ENCODE data around the gene TMF1.

The TMF1 gene, protein sequence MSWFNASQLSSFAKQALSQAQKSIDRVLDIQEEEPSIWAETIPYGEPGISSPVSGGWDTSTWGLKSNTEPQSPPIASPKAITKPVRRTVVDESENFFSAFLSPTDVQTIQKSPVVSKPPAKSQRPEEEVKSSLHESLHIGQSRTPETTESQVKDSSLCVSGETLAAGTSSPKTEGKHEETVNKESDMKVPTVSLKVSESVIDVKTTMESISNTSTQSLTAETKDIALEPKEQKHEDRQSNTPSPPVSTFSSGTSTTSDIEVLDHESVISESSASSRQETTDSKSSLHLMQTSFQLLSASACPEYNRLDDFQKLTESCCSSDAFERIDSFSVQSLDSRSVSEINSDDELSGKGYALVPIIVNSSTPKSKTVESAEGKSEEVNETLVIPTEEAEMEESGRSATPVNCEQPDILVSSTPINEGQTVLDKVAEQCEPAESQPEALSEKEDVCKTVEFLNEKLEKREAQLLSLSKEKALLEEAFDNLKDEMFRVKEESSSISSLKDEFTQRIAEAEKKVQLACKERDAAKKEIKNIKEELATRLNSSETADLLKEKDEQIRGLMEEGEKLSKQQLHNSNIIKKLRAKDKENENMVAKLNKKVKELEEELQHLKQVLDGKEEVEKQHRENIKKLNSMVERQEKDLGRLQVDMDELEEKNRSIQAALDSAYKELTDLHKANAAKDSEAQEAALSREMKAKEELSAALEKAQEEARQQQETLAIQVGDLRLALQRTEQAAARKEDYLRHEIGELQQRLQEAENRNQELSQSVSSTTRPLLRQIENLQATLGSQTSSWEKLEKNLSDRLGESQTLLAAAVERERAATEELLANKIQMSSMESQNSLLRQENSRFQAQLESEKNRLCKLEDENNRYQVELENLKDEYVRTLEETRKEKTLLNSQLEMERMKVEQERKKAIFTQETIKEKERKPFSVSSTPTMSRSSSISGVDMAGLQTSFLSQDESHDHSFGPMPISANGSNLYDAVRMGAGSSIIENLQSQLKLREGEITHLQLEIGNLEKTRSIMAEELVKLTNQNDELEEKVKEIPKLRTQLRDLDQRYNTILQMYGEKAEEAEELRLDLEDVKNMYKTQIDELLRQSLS

GRCh38 chr3:69051756-69052471 lies at the start of gene TMF1:
TMF1 (minus strand) TSS chr3:69052333; CDS start chr3:69052086, 247 bp downstream.
- ATAC-seq (replicated peaks) (peak; percentile 95 to 97), DNase-seq (peak; percentile 95)
- Mint-ChIP-seq H3K4me3 (peak within 1 kb of the TSS; percentile 98 to 99), H3K9me3 (no peaks in the 10 kb centered on the region), H3K27me3 (no peaks in the 10 kb centered on the region), H3K4me1 (peaks cover 26 to 34% of the 10 kb centered on the region in 2 donors), H3K27ac (peak within 1 kb of the TSS; percentile 99), H3K36me3 (peaks cover 23 to 32% of the 10 kb centered on the region in 2 donors)

DNA sequence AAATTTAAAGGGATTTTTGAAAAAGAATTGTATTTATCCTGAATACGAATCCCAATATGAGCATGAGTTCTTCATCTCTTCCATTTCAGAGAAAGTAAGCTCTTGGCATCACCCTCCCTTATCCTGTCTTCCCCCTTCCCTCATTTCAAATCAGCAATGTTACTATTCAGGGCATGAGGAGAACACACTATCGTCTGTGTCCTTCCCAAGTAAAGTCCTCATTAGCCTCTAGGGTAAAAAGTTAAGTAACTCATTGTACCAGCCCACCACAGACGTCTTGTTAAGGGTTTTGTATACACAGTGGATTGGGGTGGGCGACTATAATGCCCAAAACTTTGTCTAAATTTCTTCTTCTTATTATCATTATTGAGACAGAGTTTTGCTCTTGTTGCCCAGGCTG lies 47.4 kb upstream of the TMF1 start:
- no peak for ATAC-seq (replicated peaks)
- no peak for DNase-seq
- H3K4me3 Mint-ChIP-seq, result no peak overlapping the region
- H3K4me1 Mint-ChIP-seq, result peaks cover 27 to 40% of the 10 kb centered on the region in 2 donors
- no peaks in the 10 kb centered on the region for H3K27me3 Mint-ChIP-seq
- H3K9me3 Mint-ChIP-seq, result peaks cover 0 to 2% of the 10 kb centered on the region in 2 donors
- no peak overlapping the region for H3K27ac Mint-ChIP-seq
- peaks cover 36 to 51% of the 10 kb centered on the region in 2 donors for H3K36me3 Mint-ChIP-seq

DNA sequence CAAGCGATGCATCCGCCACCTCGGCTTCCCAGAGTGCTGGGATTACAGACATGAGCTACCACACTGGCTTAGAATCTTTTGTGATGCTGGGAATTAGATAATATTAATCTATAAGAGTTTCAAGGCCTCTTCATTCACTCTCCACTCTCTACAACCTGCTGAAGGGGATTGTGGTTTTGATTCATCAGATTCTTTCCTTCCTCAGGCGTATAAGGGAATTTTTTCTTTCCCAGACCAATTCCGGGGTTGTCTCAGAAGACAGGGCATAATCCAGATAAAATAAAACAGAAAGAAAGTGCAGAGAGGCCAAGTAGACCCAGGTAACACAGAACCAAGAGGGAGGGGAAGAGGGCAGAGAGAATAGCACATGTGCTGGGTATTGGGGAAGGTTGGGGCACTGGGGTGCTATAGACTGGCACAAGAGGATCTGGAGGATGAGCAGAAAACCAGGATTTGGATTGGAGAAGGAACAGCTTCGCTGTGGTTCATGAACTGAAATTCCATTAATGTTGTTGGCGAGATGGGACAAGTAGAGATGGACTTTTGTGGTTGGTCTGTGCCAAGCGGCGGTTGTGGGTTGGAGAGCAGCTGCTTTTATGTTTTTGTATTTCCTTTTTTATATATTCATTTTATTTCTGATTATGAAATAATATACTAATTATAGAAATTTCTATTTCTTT lies 45.4 kb upstream of the TMF1 start:
- no peaks in the 10 kb centered on the region for H3K27me3 Mint-ChIP-seq
- DNase-seq (no peak), ATAC-seq (replicated peaks) (no peak)
- peaks cover 31 to 50% of the 10 kb centered on the region in 2 donors for H3K4me1 Mint-ChIP-seq
- H3K27ac Mint-ChIP-seq, result peak overlapping the region; percentile 42
- peaks cover 0 to 2% of the 10 kb centered on the region in 2 donors for H3K9me3 Mint-ChIP-seq
- H3K4me3 Mint-ChIP-seq, result no peak overlapping the region
- H3K36me3 Mint-ChIP-seq, result peaks cover 33 to 40% of the 10 kb centered on the region in 2 donors

DNA sequence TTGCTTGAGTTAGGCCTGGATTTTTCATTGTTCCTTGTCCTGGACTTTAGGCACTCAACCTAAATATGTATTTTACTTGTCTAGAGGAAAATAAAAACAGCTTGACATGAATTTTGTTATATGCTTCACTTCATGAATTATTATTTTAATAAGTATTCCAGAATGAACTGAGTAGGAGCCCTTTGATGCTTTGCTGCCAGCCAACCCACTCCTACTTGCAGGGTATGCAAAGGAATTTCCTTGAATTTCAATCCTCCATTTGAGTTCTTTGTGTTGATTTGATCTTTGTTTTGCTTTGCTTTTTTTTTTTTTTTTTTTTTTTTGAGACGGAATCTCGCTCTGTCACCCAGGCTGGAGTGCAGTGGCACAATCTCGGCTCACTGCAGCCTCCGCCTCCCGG lies 44.2 kb upstream of the TMF1 start:
- no peak for DNase-seq
- Mint-ChIP-seq H3K9me3 (peaks cover 0 to 2% of the 10 kb centered on the region in 2 donors), H3K4me1 (peaks cover 40 to 62% of the 10 kb centered on the region in 2 donors), H3K27me3 (no peaks in the 10 kb centered on the region), H3K4me3 (no peak overlapping the region), H3K36me3 (peaks cover 28 to 41% of the 10 kb centered on the region in 2 donors), H3K27ac (no peak overlapping the region)
- ATAC-seq (replicated peaks), result no peak

DNA sequence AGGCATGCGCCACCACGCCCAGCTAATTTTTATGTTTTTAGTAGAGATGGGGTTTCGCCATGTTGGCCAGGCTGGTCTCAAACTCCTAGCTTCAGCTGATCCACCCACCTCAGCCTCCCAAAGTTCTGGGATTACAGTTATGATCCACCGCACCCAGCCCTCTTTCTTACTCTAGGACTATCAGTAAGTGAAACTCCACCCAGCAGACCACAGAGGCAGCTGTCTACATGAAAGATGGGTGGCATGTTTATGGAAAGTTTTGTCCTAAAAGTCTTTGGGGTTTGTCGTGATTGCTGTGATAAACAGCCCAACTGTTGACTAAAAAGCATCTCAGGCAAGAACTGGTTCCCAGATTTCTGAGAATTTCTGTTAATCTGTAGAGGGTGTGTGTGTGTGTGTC lies 43.5 kb upstream of the TMF1 start:
- peak overlapping the region; percentile 44 to 62 for H3K4me3 Mint-ChIP-seq
- peaks cover 28 to 44% of the 10 kb centered on the region in 2 donors for H3K36me3 Mint-ChIP-seq
- DNase-seq, result no peak
- peaks cover 0 to 2% of the 10 kb centered on the region in 2 donors for H3K9me3 Mint-ChIP-seq
- no peaks in the 10 kb centered on the region for H3K27me3 Mint-ChIP-seq
- H3K4me1 Mint-ChIP-seq, result peaks cover 42 to 69% of the 10 kb centered on the region in 2 donors
- peak overlapping the region; percentile 93 for H3K27ac Mint-ChIP-seq
- ATAC-seq (replicated peaks), result no peak

- ATAC-seq (replicated peaks) (peak; percentile 22 to 25), DNase-seq (no peak)
- peak overlapping the region; percentile 80 for H3K27ac Mint-ChIP-seq
- peaks cover 51 to 73% of the 10 kb centered on the region in 2 donors for H3K4me1 Mint-ChIP-seq
- H3K4me3 Mint-ChIP-seq, result peak overlapping the region; percentile 52 to 66
- H3K27me3 Mint-ChIP-seq, result no peaks in the 10 kb centered on the region
- H3K36me3 Mint-ChIP-seq, result peaks cover 24 to 44% of the 10 kb centered on the region in 2 donors
- H3K9me3 Mint-ChIP-seq, result peaks cover 0 to 2% of the 10 kb centered on the region in 2 donors
These were observed 42.5 kb upstream of the TMF1 start for GRCh38 chr3:69094467-69095205.

DNA sequence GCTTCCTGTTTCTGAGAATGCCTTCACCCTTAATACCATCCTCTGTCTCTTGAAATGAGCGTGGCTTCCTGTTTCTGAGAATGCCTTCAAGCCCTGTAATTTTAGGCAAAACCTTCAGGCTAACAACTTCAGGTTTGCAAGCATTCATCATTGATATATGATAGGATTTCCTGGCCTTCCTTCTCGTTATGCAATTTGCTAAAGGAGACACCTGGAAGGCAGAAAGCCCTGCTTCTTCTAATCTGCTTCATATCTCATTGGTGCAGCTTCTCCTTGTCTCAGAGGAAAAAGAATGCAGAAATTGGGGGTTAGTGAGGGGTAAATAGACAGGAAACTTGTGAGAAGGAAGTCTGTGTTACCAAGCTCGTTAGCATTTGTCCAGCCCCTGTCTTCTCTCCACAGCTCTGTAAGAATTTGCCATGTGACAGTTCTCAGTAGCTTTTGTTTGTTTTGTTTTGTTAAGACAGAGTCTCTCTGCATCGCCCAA lies 39.9 kb upstream of the TMF1 start:
- H3K27ac Mint-ChIP-seq, result peak overlapping the region; percentile 91
- H3K27me3 Mint-ChIP-seq, result no peaks in the 10 kb centered on the region
- ATAC-seq (replicated peaks), result peak; percentile 91 to 94
- H3K36me3 Mint-ChIP-seq, result peaks cover 17 to 38% of the 10 kb centered on the region in 2 donors
- peaks cover 47 to 78% of the 10 kb centered on the region in 2 donors for H3K4me1 Mint-ChIP-seq
- DNase-seq, result no peak
- no peaks in the 10 kb centered on the region for H3K9me3 Mint-ChIP-seq
- H3K4me3 Mint-ChIP-seq, result peak overlapping the region; percentile 83 to 85

DNA sequence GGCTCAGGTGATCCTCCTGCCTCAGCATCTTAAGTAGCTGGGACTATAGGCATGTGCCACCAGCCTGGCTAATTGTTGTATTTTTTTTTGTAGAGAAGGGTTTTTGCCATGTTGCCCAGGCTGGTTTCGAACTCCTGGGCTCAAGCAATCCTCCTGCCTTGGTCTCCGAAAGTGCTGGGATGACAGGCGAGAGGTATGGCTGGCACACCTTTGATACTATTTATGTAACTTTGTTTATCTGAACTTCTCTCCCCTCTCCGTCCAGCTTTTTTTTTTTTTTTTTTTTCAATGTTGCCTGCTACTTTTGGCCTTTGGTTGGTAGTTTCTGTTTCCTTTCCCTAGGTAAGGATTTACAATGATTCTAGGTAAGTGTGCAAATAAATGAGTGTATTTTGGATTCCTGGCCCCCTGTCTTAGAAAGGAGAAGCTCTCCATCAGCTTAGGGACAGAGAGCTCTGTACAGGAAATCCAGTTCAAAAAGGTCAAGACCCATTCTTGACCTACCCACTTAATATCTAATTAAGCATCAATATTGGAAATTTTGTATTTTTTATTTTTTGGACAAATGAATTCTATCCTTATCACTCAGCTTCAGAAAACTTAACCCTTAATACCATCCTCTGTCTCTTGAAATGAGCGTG lies 39.4 kb upstream of the TMF1 start:
- Mint-ChIP-seq H3K4me1 (peaks cover 47 to 76% of the 10 kb centered on the region in 2 donors), H3K27ac (peak overlapping the region; percentile 96), H3K36me3 (peaks cover 16 to 36% of the 10 kb centered on the region in 2 donors), H3K4me3 (peak overlapping the region; percentile 83 to 85), H3K27me3 (no peaks in the 10 kb centered on the region), H3K9me3 (no peaks in the 10 kb centered on the region)
- DNase-seq (no peak), ATAC-seq (replicated peaks) (peak; percentile 9 to 12)

- Mint-ChIP-seq H3K4me3 (peak overlapping the region in 1 of 2 donors; percentile 44), H3K27ac (peak overlapping the region; percentile 59), H3K27me3 (no peaks in the 10 kb centered on the region), H3K4me1 (peaks cover 39 to 69% of the 10 kb centered on the region in 2 donors), H3K36me3 (peaks cover 18 to 36% of the 10 kb centered on the region in 2 donors), H3K9me3 (no peaks in the 10 kb centered on the region)
- DNase-seq (no peak), ATAC-seq (replicated peaks) (no peak)
These were observed 37.9 kb upstream of the TMF1 start for GRCh38 chr3:69090021-69090420.

DNA sequence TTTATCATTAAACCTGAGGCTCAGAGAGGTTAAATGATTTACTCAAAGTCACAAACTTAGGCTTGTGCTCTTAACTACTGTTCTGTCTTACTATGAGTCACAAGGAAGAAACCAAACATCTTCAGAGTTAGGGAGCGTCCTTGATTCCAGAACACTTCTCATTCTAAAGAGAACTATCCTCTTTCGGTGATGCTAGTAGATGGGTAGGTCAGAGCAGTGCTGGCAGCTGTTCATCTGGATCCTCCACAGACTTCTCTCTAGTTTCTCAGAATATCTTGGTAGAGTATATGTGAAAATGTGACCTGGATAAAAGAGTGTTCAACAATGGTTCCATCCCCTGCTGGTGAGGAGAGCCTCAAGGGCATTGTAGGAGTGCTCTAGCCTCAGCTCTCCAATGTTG lies 35.9 kb upstream of the TMF1 start:
- Mint-ChIP-seq H3K9me3 (no peaks in the 10 kb centered on the region), H3K4me3 (peak overlapping the region; percentile 56 to 71), H3K27me3 (no peaks in the 10 kb centered on the region), H3K27ac (peak overlapping the region; percentile 80), H3K4me1 (peaks cover 34 to 67% of the 10 kb centered on the region in 2 donors), H3K36me3 (peaks cover 15 to 33% of the 10 kb centered on the region in 2 donors)
- DNase-seq (no peak), ATAC-seq (replicated peaks) (no peak)

GRCh38 chr3:69087030-69087791 lies 35.1 kb upstream of the TMF1 start:
- no peaks in the 10 kb centered on the region for H3K9me3 Mint-ChIP-seq
- H3K4me1 Mint-ChIP-seq, result peaks cover 36 to 68% of the 10 kb centered on the region in 2 donors

More at GRCh38 chr3:69087030-69087791, 35.1 kb upstream of the TMF1 start:
- Mint-ChIP-seq H3K4me3 (peak overlapping the region in 1 of 2 donors; percentile 52), H3K27ac (no peak overlapping the region), H3K27me3 (no peaks in the 10 kb centered on the region), H3K36me3 (peaks cover 15 to 32% of the 10 kb centered on the region in 2 donors)
- DNase-seq, result no peak
- ATAC-seq (replicated peaks), result no peak
